HEK293 (cell line): ENCODE results near the gene FHL2.

Experiments used
- CTCF ChIA-PET: fragments of 350-600 bp; formaldehyde crosslinking; extraction: SDS; loops from one replicate; lab custom pipeline; 2021; ENCODE audit warnings: antibody characterized with exemption; lab: Yijun Ruan, JAX
- POLR2A ChIA-PET: fragments of 300-600 bp; formaldehyde crosslinking; extraction: SDS; loops from one replicate; lab custom pipeline; 2020; ENCODE audit warnings: antibody characterized with exemption, inconsistent platforms; lab: Yijun Ruan, JAX
- H3K27ac ChIP-seq: fragments of 200-500 bp; sonication (Bioruptor generic); 2 replicates; pipeline ENCODE4 v1.5.1; 2014; ENCODE audit warnings: low read depth, low read length, control low read depth, inconsistent platforms; ENCODE audit errors: extremely low read depth
- H3K36me3 ChIP-seq, 2 experiments: fragments of 200-500 bp in 1 of 2; sonication (Bioruptor generic) in 1 of 2; 1 replicate in 1 of 2; 2 replicates in 1 of 2; pipeline ENCODE4 v1.5.1; 2014 to 2017; ENCODE audit warnings: inconsistent platforms in 2 of 2, low read length in 2 of 2; ENCODE audit not compliant: control insufficient read depth in 2 of 2, insufficient read depth in 1 of 2
- H3K4me1 ChIP-seq: fragments of 200-500 bp; sonication (Bioruptor generic); 2 replicates; pipeline ENCODE4 v1.5.1; 2014; ENCODE audit warnings: mild to moderate bottlenecking, low read length, inconsistent platforms; ENCODE audit not compliant: control insufficient read depth, insufficient read depth
- H3K4me3 ChIP-seq: 2 replicates; pipeline ENCODE4 v1.5.1; 2011; ENCODE audit warnings: low read depth, mild to moderate bottlenecking, control low read depth, low read length, moderate library complexity
- H3K9me3 ChIP-seq: fragments of 200-500 bp; sonication (Bioruptor generic); 2 replicates; pipeline ENCODE4 v1.5.1; 2014; ENCODE audit warnings: low read depth, low read length, inconsistent platforms; ENCODE audit not compliant: control insufficient read depth, insufficient read depth
- AEBP2 ChIP-seq: fragments of 450-650 bp; formaldehyde crosslinking; IDR thresholded peaks from 2 replicates; pipeline ENCODE4 v1.5.1; 2016; ENCODE audit warnings: missing biosample characterization, missing genetic modification characterization, borderline replicate concordance
- KLF1 ChIP-seq: fragments of 450-650 bp; formaldehyde crosslinking; IDR thresholded peaks from 2 replicates; pipeline ENCODE4 v1.5.1; 2016; ENCODE audit warnings: missing biosample characterization, missing genetic modification characterization
- KLF7 ChIP-seq: fragments of 450-650 bp; formaldehyde crosslinking; IDR thresholded peaks from 2 replicates; pipeline ENCODE4 v1.5.1; 2016; ENCODE audit warnings: missing biosample characterization, missing genetic modification characterization, borderline replicate concordance
- MEIS1 ChIP-seq: sonication (generic); formaldehyde crosslinking; IDR thresholded peaks from 2 replicates; pipeline ENCODE4 v1.8.1; 2022; ENCODE audit warnings: missing genetic modification reagents, mild to moderate bottlenecking, borderline replicate concordance
- MYNN ChIP-seq: fragments of 450-650 bp; formaldehyde crosslinking; IDR thresholded peaks from 2 replicates; pipeline ENCODE4 v1.5.1; 2016; ENCODE audit warnings: missing biosample characterization, missing genetic modification characterization, borderline replicate concordance
- ZBTB21 ChIP-seq: fragments of 450-650 bp; formaldehyde crosslinking; IDR thresholded peaks from 2 replicates; pipeline ENCODE4 v1.5.1; 2017; ENCODE audit warnings: missing biosample characterization, missing genetic modification characterization
- ZNF19 ChIP-seq: fragments of 450-650 bp; formaldehyde crosslinking; IDR thresholded peaks from 2 replicates; pipeline ENCODE4; 2016; ENCODE audit warnings: missing biosample characterization, missing genetic modification characterization, low read depth
- ZNF214 ChIP-seq: fragments of 450-650 bp; formaldehyde crosslinking; IDR thresholded peaks from 2 replicates; pipeline ENCODE4 v1.5.1; 2017; ENCODE audit warnings: missing biosample characterization, mild to moderate bottlenecking, missing genetic modification characterization, borderline replicate concordance
- ZNF416 ChIP-seq: fragments of 450-650 bp; formaldehyde crosslinking; IDR thresholded peaks from 2 replicates; pipeline ENCODE4 v1.5.1; 2016; ENCODE audit warnings: missing biosample characterization, missing genetic modification characterization
- ZNF501 ChIP-seq: fragments of 450-650 bp; formaldehyde crosslinking; IDR thresholded peaks from 2 replicates; pipeline ENCODE4 v1.5.1; 2016; ENCODE audit warnings: missing biosample characterization, missing genetic modification characterization
- ZNF510 ChIP-seq: fragments of 450-650 bp; formaldehyde crosslinking; IDR thresholded peaks from 2 replicates; pipeline ENCODE4 v1.5.1; 2018; ENCODE audit warnings: mild to moderate bottlenecking, missing genetic modification characterization, missing biosample characterization; ENCODE audit not compliant: insufficient replicate concordance
- ZNF549 ChIP-seq: fragments of 450-650 bp; IDR thresholded peaks from 2 replicates; pipeline ENCODE4 v1.5.1; 2018; ENCODE audit warnings: missing biosample characterization, missing genetic modification characterization, mild to moderate bottlenecking, inconsistent platforms, moderate library complexity
- ZNF600 ChIP-seq: fragments of 450-650 bp; formaldehyde crosslinking; IDR thresholded peaks from 2 replicates; pipeline ENCODE4 v1.5.1; 2016; ENCODE audit warnings: missing biosample characterization, missing genetic modification characterization
- ZNF677 ChIP-seq: fragments of 450-650 bp; IDR thresholded peaks from 2 replicates; pipeline ENCODE4 v1.5.0; 2018; ENCODE audit warnings: missing biosample characterization, mild to moderate bottlenecking, missing genetic modification characterization, moderate library complexity
- ZSCAN5A ChIP-seq: fragments of 450-650 bp; formaldehyde crosslinking; IDR thresholded peaks from 2 replicates; pipeline ENCODE4 v1.5.1; 2016; ENCODE audit warnings: missing biosample characterization, missing genetic modification characterization
- TF ChIP-seq, protein P1 (sequence below): fragments of 450-650 bp; IDR thresholded peaks from 2 replicates; pipeline ENCODE4 v1.5.1; 2018; ENCODE audit warnings: missing biosample characterization, mild to moderate bottlenecking, missing genetic modification characterization
- TF ChIP-seq, protein P2 (sequence below): fragments of 450-650 bp; formaldehyde crosslinking; IDR thresholded peaks from 2 replicates; pipeline ENCODE4 v1.5.1; 2016; ENCODE audit warnings: missing biosample characterization, missing genetic modification characterization

Gene FHL2

GRCh38 chr2:105384216-105384615 lies 14.6 kb downstream of the FHL2 start:
- H3K9me3 ChIP-seq: no peaks in the 10 kb centered on the region
- TF ChIP-seq ZNF600 (tag by site-specific recombination) (no peak), ZNF19 (tag by site-specific recombination) (no peak), ZNF416 (tag by site-specific recombination) (no peak), ZNF510 (tag by site-specific recombination) (no peak), ZNF549 (no peak)
- H3K36me3 ChIP-seq: peaks cover 10 to 54% of the 10 kb centered on the region in 2 experiments
- H3K4me3 ChIP-seq: no peak overlapping the region
- no peak overlapping the region for H3K27ac ChIP-seq
- POLR2A ChIA-PET: no interaction called here
- CTCF ChIA-PET: interaction anchor here (0.7 to 1.4 kb wide), 3 partner anchors 11 to 124 kb away, joined by 3 to 4 read pairs (median 3); partner anchors contain the start of gene FHL2
- H3K4me1 ChIP-seq: peaks cover 5% of the 10 kb centered on the region

GRCh38 chr2:105383432-105384166 lies 15.3 kb downstream of the FHL2 start:
- ChIA-PET CTCF (interaction anchor here (0.8 to 1.4 kb wide), 2 partner anchors 12 to 15 kb away, joined by 3 to 4 read pairs; partner anchors contain the start of gene FHL2), POLR2A (no interaction called here)

More at GRCh38 chr2:105383432-105384166, 15.3 kb downstream of the FHL2 start:
- no peak overlapping the region for H3K27ac ChIP-seq
- H3K9me3 ChIP-seq: no peaks in the 10 kb centered on the region
- H3K4me1 ChIP-seq: peaks cover under 1% of the 10 kb centered on the region
- no peak overlapping the region for H3K4me3 ChIP-seq
- TF ChIP-seq ZNF677 (tag by site-specific recombination) (no peak), KLF1 (tag by site-specific recombination) (no peak), MYNN (tag by site-specific recombination) (no peak), ZNF501 (tag by site-specific recombination) (no peak), ZBTB21 (tag by site-specific recombination) (no peak), AEBP2 (tag by site-specific recombination) (no peak), ZSCAN5A (tag by site-specific recombination) (no peak), MEIS1 (CRISPR knock-in tag) (no peak), ZNF214 (tag by site-specific recombination) (no peak), KLF7 (tag by site-specific recombination) (no peak)
- TF ChIP-seq, protein P1, sequence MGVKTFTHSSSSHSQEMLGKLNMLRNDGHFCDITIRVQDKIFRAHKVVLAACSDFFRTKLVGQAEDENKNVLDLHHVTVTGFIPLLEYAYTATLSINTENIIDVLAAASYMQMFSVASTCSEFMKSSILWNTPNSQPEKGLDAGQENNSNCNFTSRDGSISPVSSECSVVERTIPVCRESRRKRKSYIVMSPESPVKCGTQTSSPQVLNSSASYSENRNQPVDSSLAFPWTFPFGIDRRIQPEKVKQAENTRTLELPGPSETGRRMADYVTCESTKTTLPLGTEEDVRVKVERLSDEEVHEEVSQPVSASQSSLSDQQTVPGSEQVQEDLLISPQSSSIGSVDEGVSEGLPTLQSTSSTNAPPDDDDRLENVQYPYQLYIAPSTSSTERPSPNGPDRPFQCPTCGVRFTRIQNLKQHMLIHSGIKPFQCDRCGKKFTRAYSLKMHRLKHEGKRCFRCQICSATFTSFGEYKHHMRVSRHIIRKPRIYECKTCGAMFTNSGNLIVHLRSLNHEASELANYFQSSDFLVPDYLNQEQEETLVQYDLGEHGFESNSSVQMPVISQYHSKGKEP (tag by site-specific recombination): no peak
- TF ChIP-seq, protein P2, sequence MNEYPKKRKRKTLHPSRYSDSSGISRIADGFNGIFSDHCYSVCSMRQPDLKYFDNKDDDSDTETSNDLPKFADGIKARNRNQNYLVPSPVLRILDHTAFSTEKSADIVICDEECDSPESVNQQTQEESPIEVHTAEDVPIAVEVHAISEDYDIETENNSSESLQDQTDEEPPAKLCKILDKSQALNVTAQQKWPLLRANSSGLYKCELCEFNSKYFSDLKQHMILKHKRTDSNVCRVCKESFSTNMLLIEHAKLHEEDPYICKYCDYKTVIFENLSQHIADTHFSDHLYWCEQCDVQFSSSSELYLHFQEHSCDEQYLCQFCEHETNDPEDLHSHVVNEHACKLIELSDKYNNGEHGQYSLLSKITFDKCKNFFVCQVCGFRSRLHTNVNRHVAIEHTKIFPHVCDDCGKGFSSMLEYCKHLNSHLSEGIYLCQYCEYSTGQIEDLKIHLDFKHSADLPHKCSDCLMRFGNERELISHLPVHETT (tag by site-specific recombination): no peak
- H3K36me3 ChIP-seq: peaks cover 10 to 58% of the 10 kb centered on the region in 2 experiments
